Fibroblast of lung (primary cell): ENCODE results near the gene RASA3. TPM values are rescaled to one million over a fixed set of nuclear protein-coding genes. Genes with fewer than 3 reads are reported as not detected.

Experiments
- DNase-seq, 2 donors: peaks; one replicate each; pipeline versions ENCODE4 v3.0.0 to v3.0.0-alpha.2; 2010; ENCODE audit warnings: low read depth in 2 of 2
- H2AFZ ChIP-seq: 2 replicates; pipeline ENCODE4 v1.5.1; 2012; ENCODE audit warnings: low read length, control low read depth, inconsistent platforms
- H3K27ac ChIP-seq: 2 replicates; pipeline ENCODE4 v1.5.1; 2011; ENCODE audit warnings: low read length, control low read depth; ENCODE audit not compliant: insufficient read depth
- H3K27me3 ChIP-seq: 2 replicates; pipeline ENCODE4 v1.5.1; 2011; ENCODE audit warnings: mild to moderate bottlenecking, low read length; ENCODE audit not compliant: control insufficient read depth, insufficient read depth
- H3K36me3 ChIP-seq: 2 replicates; pipeline ENCODE4 v1.5.1; 2011; ENCODE audit warnings: low read length; ENCODE audit not compliant: control insufficient read depth, insufficient read depth
- H3K4me1 ChIP-seq: 2 replicates; pipeline ENCODE4 v1.5.1; 2011; ENCODE audit warnings: low read length; ENCODE audit not compliant: control insufficient read depth, insufficient read depth; ENCODE audit errors: extremely low read depth
- H3K4me2 ChIP-seq: 2 replicates; pipeline ENCODE4 v1.5.1; 2011; ENCODE audit warnings: low read length, control low read depth; ENCODE audit not compliant: insufficient read depth; ENCODE audit errors: extremely low read depth
- H3K4me3 ChIP-seq, 4 experiments: fragments of 200-600 bp in 1 of 4; sonication (generic) in 1 of 4; replicated peaks in 1 of 4; 2 replicates each; pipeline ENCODE4 v1.5.1; 2011 to 2016; ENCODE audit warnings: low read length in 4 of 4, low read depth in 3 of 4, mild to moderate bottlenecking in 3 of 4, control low read depth in 2 of 4, inconsistent platforms in 1 of 4, mixed read lengths in 1 of 4; ENCODE audit not compliant: insufficient read depth in 1 of 4; ENCODE audit errors: control extremely low read depth in 1 of 4
- H3K79me2 ChIP-seq: 2 replicates; pipeline ENCODE4 v1.5.1; 2012; ENCODE audit warnings: mild to moderate bottlenecking, low read length, inconsistent platforms; ENCODE audit not compliant: control insufficient read depth, insufficient read depth
- H3K9ac ChIP-seq: 2 replicates; pipeline ENCODE4 v1.5.1; 2011; ENCODE audit warnings: mild to moderate bottlenecking, low read length, control low read depth; ENCODE audit not compliant: insufficient read depth
- H3K9me3 ChIP-seq: 2 replicates; pipeline ENCODE4 v1.5.1; 2012; ENCODE audit warnings: low read depth, low read length; ENCODE audit not compliant: control insufficient read depth, insufficient read depth
- H4K20me1 ChIP-seq: 2 replicates; pipeline ENCODE4 v1.5.1; 2011; ENCODE audit warnings: low read length; ENCODE audit not compliant: control insufficient read depth, insufficient read depth; ENCODE audit errors: extremely low read depth
- CTCF ChIP-seq, 2 donors: IDR thresholded peaks in 1 of 2; conservative IDR thresholded peaks in 1 of 2; 1 replicate in 1 of 2; 2 replicates in 1 of 2; pipeline ENCODE4 v1.5.1; 2011 to 2012; ENCODE audit warnings: low read length in 2 of 2, control low read depth in 1 of 2, inconsistent platforms in 1 of 2, low read depth in 1 of 2, mild to moderate bottlenecking in 1 of 2
- EZH2 ChIP-seq: IDR thresholded peaks from 2 replicates; pipeline ENCODE4 v1.5.1; 2012; ENCODE audit warnings: low read length, control low read depth, mild to moderate bottlenecking; ENCODE audit errors: missing control alignments
- polyA plus RNA-seq, 2 donors: library from polyadenylated mRNA; depleted of rRNA in 1 of 2; stranded (reverse) in 1 of 2; unstranded in 1 of 2; fragments of >200 nt; gene quantifications; 2 replicates each; pipeline ENCODE4 v1.2.1, GENCODE V29; 2011 to 2012; ENCODE audit warnings: missing spikeins in 1 of 2
- total RNA-seq: library from RNA; depleted of rRNA; stranded (reverse); fragments of >200 nt; gene quantifications from 2 replicates; pipeline ENCODE4 v1.2.1, GENCODE V29; 2014

Gene RASA3
- total and polyA plus RNA-seq, 2 donors (not counting 1 experiment from before 2014, with no cell fraction given) = 26.6 to 31.1 TPM

GRCh38 chr13:114080739-114081561, 51.5 kb downstream of the RASA3 start:
- Histone ChIP-seq H3K27me3 (no peaks in the 10 kb centered on the region), H3K9ac (no peak overlapping the region), H3K79me2 (peaks cover 74% of the 10 kb centered on the region), H3K4me3 (no peak overlapping the region), H4K20me1 (no peaks in the 10 kb centered on the region), H3K9me3 (no peaks in the 10 kb centered on the region), H3K4me2 (no peak overlapping the region), H3K4me1 (peaks cover 9% of the 10 kb centered on the region), H3K27ac (no peak overlapping the region), H3K36me3 (peaks cover 11% of the 10 kb centered on the region), H2AFZ (no peak overlapping the region)
- no peak for TF ChIP-seq EZH2
- no peak for TF ChIP-seq CTCF (conservative IDR thresholded peaks at IDR 0.05 in 1 of 2, IDR thresholded peaks at IDR 0.05 in 1 of 2; ENCODE audit: low read depth in 1 of 2, low read length in 2 of 2)
- no peak for DNase-seq

GRCh38 chr13:114079601-114080536, 52.6 kb downstream of the RASA3 start:
- Histone ChIP-seq H3K9me3 (no peaks in the 10 kb centered on the region), H3K4me2 (no peak overlapping the region), H3K4me1 (peaks cover 9% of the 10 kb centered on the region), H3K9ac (no peak overlapping the region), H3K4me3 (no peak overlapping the region), H3K27ac (no peak overlapping the region), H3K36me3 (peaks cover 11% of the 10 kb centered on the region), H2AFZ (no peak overlapping the region), H3K79me2 (peaks cover 80% of the 10 kb centered on the region), H4K20me1 (no peaks in the 10 kb centered on the region), H3K27me3 (no peaks in the 10 kb centered on the region)
- DNase-seq = no peak
- no peak for TF ChIP-seq CTCF (conservative IDR thresholded peaks at IDR 0.05 in 1 of 2, IDR thresholded peaks at IDR 0.05 in 1 of 2; ENCODE audit: low read depth in 1 of 2, low read length in 2 of 2)
- no peak for TF ChIP-seq EZH2
